Measurements from ENCODE around the gene ADAMTS2.

- TF ChIP-seq CTCF (IDR thresholded peaks at IDR 0.05) (no peak), POLR2A (IDR thresholded peaks at IDR 0.05) (no peak)
These were observed 218.7 kb downstream of the ADAMTS2 start for GRCh38 chr5:179126506-179126991.
